Right ventricle myocardium superior (tissue), 1 donor: Measurements from ENCODE around the gene MECP2. TPM values are rescaled to one million over a fixed set of nuclear protein-coding genes. Genes with fewer than 3 reads are reported as not detected.

Experiments used
- ATAC-seq: fragments of 200-7000 bp; cut with Tn5 transposase; one replicate; pipeline ENCODE4 v1.9.1; 2020; ENCODE audit warnings: mild to moderate bottlenecking; ENCODE audit not compliant: poor library complexity
- DNase-seq: peaks from one replicate; pipeline ENCODE4 v3.0.0-alpha.2; 2020
- intact Hi-C: fragments of 100-400 bp; cut with DNase I; formaldehyde crosslinking; loops from one replicate; pipeline ENCODE4 v1.11.2; 2022
- total RNA-seq: library from RNA; stranded (reverse); fragmentation: NEBNext Ultra II Directional; extraction: Animal tissue kit (Norgen Biotek cat#: 25700); gene quantifications from one replicate; pipeline ENCODE4 v1.2.1, GENCODE V29; 2021
- donor health status: DM: no; HTN: yes; CAD: no; lungs with severe emphysema.

The MECP2 gene
- total RNA-seq, 1 donor from 2014 or later: 30.5 TPM

GRCh38 chrX:154024271-154024670, 73.2 kb downstream of the MECP2 start:
- intact Hi-C loops: no loop called here
- DNase-seq (no peak), ATAC-seq (no peak)

GRCh38 chrX:154023276-154024000, 74.1 kb downstream of the MECP2 start:
- intact Hi-C loops: no loop called here
- ATAC-seq (no peak), DNase-seq (no peak)

GRCh38 chrX:154022108-154022507, 75.4 kb downstream of the MECP2 start:
- DNase-seq (no peak), ATAC-seq (no peak)
- intact Hi-C loops: no loop called here

GRCh38 chrX:154021131-154021611, 76.3 kb downstream of the MECP2 start:
- DNase-seq: no peak
- ATAC-seq: no peak
- intact Hi-C loops: no loop called here

GRCh38 chrX:154020536-154021115, 76.9 kb downstream of the MECP2 start:
- intact Hi-C loops: no loop called here
- ATAC-seq: peak; percentile 7
- DNase-seq: no peak

- peak; percentile 75 for DNase-seq
- intact Hi-C loops: loop anchor here (5.0 kb wide), 1 partner anchor 32 kb away; no protein-coding TSS in a partner anchor
- ATAC-seq: peak; percentile 89
Observed at GRCh38 chrX:154019633-154020528, 77.6 kb downstream of the MECP2 start, which contains the start of gene IRAK1. TSS of gene IRAK1 (minus strand) at chrX:154019902. CDS start at chrX:154019812, 90 bp downstream.

GRCh38 chrX:154019061-154019621, 78.4 kb downstream of the MECP2 start:
- intact Hi-C loops: loop anchor here (5.0 kb wide), 1 partner anchor 33 kb away; no protein-coding TSS in a partner anchor
- no peak for DNase-seq
- ATAC-seq: no peak

- intact Hi-C loops: loop anchor here (5.0 kb wide), 1 partner anchor 34 kb away; no protein-coding TSS in a partner anchor
- ATAC-seq (no peak), DNase-seq (no peak)
Observed at GRCh38 chrX:154018518-154019060, 78.9 kb downstream of the MECP2 start.

GRCh38 chrX:154017766-154018517, 79.6 kb downstream of the MECP2 start:
- ATAC-seq: no peak
- intact Hi-C loops: loop anchor here (5.0 kb wide), 1 partner anchor 34 kb away; no protein-coding TSS in a partner anchor
- DNase-seq: no peak

GRCh38 chrX:154016366-154017076, 81.0 kb downstream of the MECP2 start:
- ATAC-seq (no peak), DNase-seq (no peak)
- intact Hi-C loops: loop anchor here (5.0 kb wide), 1 partner anchor 36 kb away; no protein-coding TSS in a partner anchor

- intact Hi-C loops: loop anchor here (5.0 kb wide), 1 partner anchor 37 kb away; no protein-coding TSS in a partner anchor
- DNase-seq: no peak
- ATAC-seq: no peak
Observed at GRCh38 chrX:154015581-154016264, 81.8 kb downstream of the MECP2 start.

- intact Hi-C loops: loop anchor here (5.0 kb wide), 1 partner anchor 38 kb away; no protein-coding TSS in a partner anchor
- ATAC-seq (no peak), DNase-seq (no peak)
Observed at GRCh38 chrX:154014429-154015380, 82.8 kb downstream of the MECP2 start.

- DNase-seq: peak; percentile 59
- ATAC-seq: peak; percentile 82
- intact Hi-C loops: no loop called here
Observed at GRCh38 chrX:154013614-154014360, 83.7 kb downstream of the MECP2 start.

- intact Hi-C loops: no loop called here
- ATAC-seq (no peak), DNase-seq (no peak)
Observed at GRCh38 chrX:154013001-154013421, 84.5 kb downstream of the MECP2 start.
